ENCODE measurements around the gene B3GALT5. TPM values are rescaled to one million over a fixed set of nuclear protein-coding genes. Genes with fewer than 3 reads are reported as not detected.

B3GALT5 gene
- total RNA-seq, 1 experiment from 2014 or later: 0.76 TPM

- Histone ChIP-seq H3K36me3 (no peaks in the 10 kb centered on the region), H3K27ac (no peak overlapping the region), H3K4me3 (no peak overlapping the region), H3K27me3 (replicated peaks) (no peaks in the 10 kb centered on the region), H3K4me1 (replicated peaks) (peaks cover 9% of the 10 kb centered on the region), H3K9me3 (replicated peaks) (no peaks in the 10 kb centered on the region)
- peak in 1 of 2 experiments; percentile 16 for DNase-seq (ENCODE audit: low read depth in 1 of 2, low spot score in 2 of 2)
Measured at GRCh38 chr21:39669976-39670661, 57.4 kb downstream of the B3GALT5 start.

GRCh38 chr21:39670701-39671100, 58.0 kb downstream of the B3GALT5 start:
- no peak for DNase-seq (ENCODE audit: low read depth in 1 of 2, low spot score in 2 of 2)
- Histone ChIP-seq H3K27me3 (replicated peaks) (no peaks in the 10 kb centered on the region), H3K9me3 (replicated peaks) (no peaks in the 10 kb centered on the region), H3K36me3 (no peaks in the 10 kb centered on the region), H3K27ac (no peak overlapping the region), H3K4me1 (replicated peaks) (peaks cover 15% of the 10 kb centered on the region), H3K4me3 (no peak overlapping the region)

- Histone ChIP-seq H3K27ac (no peak overlapping the region), H3K4me1 (replicated peaks) (peaks cover 28% of the 10 kb centered on the region), H3K4me3 (no peak overlapping the region), H3K36me3 (no peaks in the 10 kb centered on the region), H3K9me3 (replicated peaks) (no peaks in the 10 kb centered on the region), H3K27me3 (replicated peaks) (no peaks in the 10 kb centered on the region)
- peak in 1 of 2 experiments; percentile 31 for DNase-seq (ENCODE audit: low read depth in 1 of 2, low spot score in 2 of 2)
Measured at GRCh38 chr21:39671986-39672385, 59.2 kb downstream of the B3GALT5 start.

GRCh38 chr21:39673163-39673562, 60.4 kb downstream of the B3GALT5 start:
- Histone ChIP-seq H3K27me3 (replicated peaks) (no peaks in the 10 kb centered on the region), H3K4me3 (no peak overlapping the region), H3K9me3 (replicated peaks) (no peaks in the 10 kb centered on the region), H3K27ac (no peak overlapping the region), H3K4me1 (replicated peaks) (peaks cover 34% of the 10 kb centered on the region), H3K36me3 (no peaks in the 10 kb centered on the region)
- peak in 1 of 2 experiments; percentile 39 for DNase-seq (ENCODE audit: low read depth in 1 of 2, low spot score in 2 of 2)

GRCh38 chr21:39673736-39674135, 61.0 kb downstream of the B3GALT5 start:
- H3K27ac ChIP-seq: no peak overlapping the region
- no peak for DNase-seq (ENCODE audit: low read depth in 1 of 2, low spot score in 2 of 2)
- peaks cover 34% of the 10 kb centered on the region for H3K4me1 ChIP-seq (replicated peaks)

GRCh38 chr21:39674801-39675200, 62.1 kb downstream of the B3GALT5 start:
- no peak overlapping the region for H3K4me3 ChIP-seq
- H3K4me1 ChIP-seq (replicated peaks): peaks cover 34% of the 10 kb centered on the region
- H3K27ac ChIP-seq: no peak overlapping the region

More at GRCh38 chr21:39673736-39674135, 61.0 kb downstream of the B3GALT5 start:
- Histone ChIP-seq H3K9me3 (replicated peaks) (no peaks in the 10 kb centered on the region), H3K27me3 (replicated peaks) (no peaks in the 10 kb centered on the region), H3K4me3 (no peak overlapping the region), H3K36me3 (no peaks in the 10 kb centered on the region)

GRCh38 chr21:39675590-39675989, 62.9 kb downstream of the B3GALT5 start:
- Histone ChIP-seq H3K27ac (peak overlapping the region; percentile 59), H3K4me1 (replicated peaks) (peaks cover 34% of the 10 kb centered on the region), H3K4me3 (no peak overlapping the region), H3K27me3 (replicated peaks) (no peaks in the 10 kb centered on the region), H3K9me3 (replicated peaks) (no peaks in the 10 kb centered on the region), H3K36me3 (no peaks in the 10 kb centered on the region)
- no peak for DNase-seq (ENCODE audit: low read depth in 1 of 2, low spot score in 2 of 2)

More at GRCh38 chr21:39674801-39675200, 62.1 kb downstream of the B3GALT5 start:
- Histone ChIP-seq H3K27me3 (replicated peaks) (no peaks in the 10 kb centered on the region), H3K36me3 (no peaks in the 10 kb centered on the region), H3K9me3 (replicated peaks) (no peaks in the 10 kb centered on the region)
- DNase-seq (ENCODE audit: low read depth in 1 of 2, low spot score in 2 of 2): no peak

- Histone ChIP-seq H3K4me1 (replicated peaks) (peaks cover 34% of the 10 kb centered on the region), H3K27ac (peak overlapping the region; percentile 59), H3K4me3 (peak overlapping the region; percentile 7; the same call in 1 of the 2 replicates), H3K9me3 (replicated peaks) (no peaks in the 10 kb centered on the region), H3K36me3 (no peaks in the 10 kb centered on the region), H3K27me3 (replicated peaks) (no peaks in the 10 kb centered on the region)
- peak; percentile 74 to 83 for DNase-seq (ENCODE audit: low read depth in 1 of 2, low spot score in 2 of 2)
Measured at GRCh38 chr21:39675993-39676661, 63.4 kb downstream of the B3GALT5 start.

GRCh38 chr21:39680216-39680615, 67.5 kb downstream of the B3GALT5 start:
- H3K27ac ChIP-seq: no peak overlapping the region
- H3K4me3 ChIP-seq: no peak overlapping the region
- H3K4me1 ChIP-seq (replicated peaks): peaks cover 24% of the 10 kb centered on the region
- no peak for DNase-seq (ENCODE audit: low read depth in 1 of 2, low spot score in 2 of 2)
- H3K9me3 ChIP-seq (replicated peaks): no peaks in the 10 kb centered on the region
- H3K36me3 ChIP-seq: no peaks in the 10 kb centered on the region
- no peaks in the 10 kb centered on the region for H3K27me3 ChIP-seq (replicated peaks)

GRCh38 chr21:39681257-39681656, 68.5 kb downstream of the B3GALT5 start:
- DNase-seq (ENCODE audit: low read depth in 1 of 2, low spot score in 2 of 2): no peak
- Histone ChIP-seq H3K27ac (no peak overlapping the region), H3K36me3 (no peaks in the 10 kb centered on the region), H3K4me3 (no peak overlapping the region), H3K27me3 (replicated peaks) (no peaks in the 10 kb centered on the region), H3K9me3 (replicated peaks) (no peaks in the 10 kb centered on the region), H3K4me1 (replicated peaks) (peaks cover 13% of the 10 kb centered on the region)

GRCh38 chr21:39681845-39682244, 69.1 kb downstream of the B3GALT5 start:
- no peaks in the 10 kb centered on the region for H3K9me3 ChIP-seq (replicated peaks)
- no peaks in the 10 kb centered on the region for H3K27me3 ChIP-seq (replicated peaks)
- no peaks in the 10 kb centered on the region for H3K36me3 ChIP-seq
- no peak overlapping the region for H3K27ac ChIP-seq
- H3K4me1 ChIP-seq (replicated peaks): peaks cover 7% of the 10 kb centered on the region
- peak in 1 of 2 experiments; percentile 11 for DNase-seq (ENCODE audit: low read depth in 1 of 2, low spot score in 2 of 2)
- H3K4me3 ChIP-seq: no peak overlapping the region

GRCh38 chr21:39685236-39685635, 72.5 kb downstream of the B3GALT5 start:
- Histone ChIP-seq H3K9me3 (replicated peaks) (no peaks in the 10 kb centered on the region), H3K27me3 (replicated peaks) (no peaks in the 10 kb centered on the region), H3K27ac (no peak overlapping the region), H3K4me1 (replicated peaks) (no peaks in the 10 kb centered on the region), H3K4me3 (no peak overlapping the region), H3K36me3 (no peaks in the 10 kb centered on the region)
- DNase-seq (ENCODE audit: low read depth in 1 of 2, low spot score in 2 of 2): no peak

GRCh38 chr21:39685991-39686390, 73.3 kb downstream of the B3GALT5 start:
- Histone ChIP-seq H3K27me3 (replicated peaks) (no peaks in the 10 kb centered on the region), H3K36me3 (no peaks in the 10 kb centered on the region), H3K27ac (no peak overlapping the region), H3K4me1 (replicated peaks) (no peaks in the 10 kb centered on the region), H3K4me3 (no peak overlapping the region), H3K9me3 (replicated peaks) (no peaks in the 10 kb centered on the region)
- no peak for DNase-seq (ENCODE audit: low read depth in 1 of 2, low spot score in 2 of 2)

All from SJSA1 (cell line).